ENCODE measurements around the gene TCTN3.

Gene TCTN3

GRCh38 chr10:95644901-95645300 is 48.8 kb downstream of the TCTN3 start:
- peaks cover 17 to 78% (median 40%) of the 10 kb centered on the region in 3 donors for H3K36me3 ChIP-seq
- no peak overlapping the region for H3K4me3 ChIP-seq
- TF ChIP-seq, protein P1, sequence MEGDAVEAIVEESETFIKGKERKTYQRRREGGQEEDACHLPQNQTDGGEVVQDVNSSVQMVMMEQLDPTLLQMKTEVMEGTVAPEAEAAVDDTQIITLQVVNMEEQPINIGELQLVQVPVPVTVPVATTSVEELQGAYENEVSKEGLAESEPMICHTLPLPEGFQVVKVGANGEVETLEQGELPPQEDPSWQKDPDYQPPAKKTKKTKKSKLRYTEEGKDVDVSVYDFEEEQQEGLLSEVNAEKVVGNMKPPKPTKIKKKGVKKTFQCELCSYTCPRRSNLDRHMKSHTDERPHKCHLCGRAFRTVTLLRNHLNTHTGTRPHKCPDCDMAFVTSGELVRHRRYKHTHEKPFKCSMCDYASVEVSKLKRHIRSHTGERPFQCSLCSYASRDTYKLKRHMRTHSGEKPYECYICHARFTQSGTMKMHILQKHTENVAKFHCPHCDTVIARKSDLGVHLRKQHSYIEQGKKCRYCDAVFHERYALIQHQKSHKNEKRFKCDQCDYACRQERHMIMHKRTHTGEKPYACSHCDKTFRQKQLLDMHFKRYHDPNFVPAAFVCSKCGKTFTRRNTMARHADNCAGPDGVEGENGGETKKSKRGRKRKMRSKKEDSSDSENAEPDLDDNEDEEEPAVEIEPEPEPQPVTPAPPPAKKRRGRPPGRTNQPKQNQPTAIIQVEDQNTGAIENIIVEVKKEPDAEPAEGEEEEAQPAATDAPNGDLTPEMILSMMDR (IDR thresholded peaks at IDR 0.05), result no peak
- H3K27ac ChIP-seq, result no peak overlapping the region
- intact Hi-C loops (cut with DNase I; ENCODE audit: low total_unique reads), result no loop called here
- DNase-seq, result no peak
- H3K9me3 ChIP-seq, result no peaks in the 10 kb centered on the region
- H3K4me1 ChIP-seq, result no peaks in the 10 kb centered on the region
- H3K27me3 ChIP-seq, result no peaks in the 10 kb centered on the region

GRCh38 chr10:95640891-95641315 is 52.8 kb downstream of the TCTN3 start:
- no peak for DNase-seq
- no peaks in the 10 kb centered on the region for H3K4me1 ChIP-seq
- no peaks in the 10 kb centered on the region for H3K9me3 ChIP-seq
- no peaks in the 10 kb centered on the region for H3K27me3 ChIP-seq
- H3K27ac ChIP-seq, result no peak overlapping the region
- intact Hi-C loops (cut with DNase I; ENCODE audit: low total_unique reads), result no loop called here
- no peak overlapping the region for H3K4me3 ChIP-seq
- TF ChIP-seq, protein P1 (IDR thresholded peaks at IDR 0.05), result no peak
- peaks cover 29 to 81% (median 64%) of the 10 kb centered on the region in 3 donors for H3K36me3 ChIP-seq

- TF ChIP-seq, protein P1 (IDR thresholded peaks at IDR 0.05), result no peak
- Histone ChIP-seq H3K27me3 (no peaks in the 10 kb centered on the region), H3K36me3 (peaks cover 48 to 88% (median 83%) of the 10 kb centered on the region in 3 donors), H3K27ac (no peak overlapping the region), H3K9me3 (no peaks in the 10 kb centered on the region), H3K4me3 (no peak overlapping the region), H3K4me1 (no peaks in the 10 kb centered on the region)
- DNase-seq, result no peak
- intact Hi-C loops (cut with DNase I; ENCODE audit: low total_unique reads), result no loop called here
Measured at GRCh38 chr10:95637911-95638310, 55.8 kb downstream of the TCTN3 start.

- TF ChIP-seq, protein P1 (IDR thresholded peaks at IDR 0.05), result no peak
- no peaks in the 10 kb centered on the region for H3K9me3 ChIP-seq
- no peaks in the 10 kb centered on the region for H3K4me1 ChIP-seq
- H3K27ac ChIP-seq, result no peak overlapping the region
- DNase-seq, result no peak
- intact Hi-C loops (cut with DNase I; ENCODE audit: low total_unique reads), result no loop called here
- H3K4me3 ChIP-seq, result no peak overlapping the region
- H3K27me3 ChIP-seq, result no peaks in the 10 kb centered on the region
- peaks cover 55 to 88% (median 83%) of the 10 kb centered on the region in 3 donors for H3K36me3 ChIP-seq
Measured at GRCh38 chr10:95637140-95637539, 56.6 kb downstream of the TCTN3 start.

DNA sequence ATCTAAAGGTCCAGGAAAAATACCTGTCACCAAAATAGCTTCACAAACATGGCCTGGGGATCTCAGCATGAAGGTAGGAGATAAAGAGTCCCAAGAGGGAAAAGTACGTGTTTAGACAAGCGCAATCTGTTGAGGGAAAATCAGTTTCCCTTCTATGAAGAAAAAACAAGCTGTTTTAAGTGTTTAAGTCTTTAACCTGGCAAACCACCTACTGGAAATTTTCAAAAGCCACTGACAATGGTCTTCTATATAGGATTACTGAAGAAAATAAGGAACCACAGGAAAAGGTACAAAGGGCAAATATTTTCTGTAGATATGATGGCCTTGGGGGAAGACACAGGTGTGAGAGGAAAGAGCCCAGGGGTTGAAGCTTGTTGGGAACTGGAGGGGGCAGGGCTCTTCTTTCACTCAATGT is 58.4 kb downstream of the TCTN3 start:
- intact Hi-C loops (cut with DNase I; ENCODE audit: low total_unique reads), result no loop called here
- H3K4me3 ChIP-seq, result no peak overlapping the region
- TF ChIP-seq, protein P1 (IDR thresholded peaks at IDR 0.05), result no peak
- H3K27ac ChIP-seq, result no peak overlapping the region
- no peaks in the 10 kb centered on the region for H3K9me3 ChIP-seq
- H3K4me1 ChIP-seq, result no peaks in the 10 kb centered on the region
- H3K36me3 ChIP-seq, result peaks cover 44 to 88% (median 82%) of the 10 kb centered on the region in 3 donors
- H3K27me3 ChIP-seq, result no peaks in the 10 kb centered on the region
- DNase-seq, result no peak

DNA sequence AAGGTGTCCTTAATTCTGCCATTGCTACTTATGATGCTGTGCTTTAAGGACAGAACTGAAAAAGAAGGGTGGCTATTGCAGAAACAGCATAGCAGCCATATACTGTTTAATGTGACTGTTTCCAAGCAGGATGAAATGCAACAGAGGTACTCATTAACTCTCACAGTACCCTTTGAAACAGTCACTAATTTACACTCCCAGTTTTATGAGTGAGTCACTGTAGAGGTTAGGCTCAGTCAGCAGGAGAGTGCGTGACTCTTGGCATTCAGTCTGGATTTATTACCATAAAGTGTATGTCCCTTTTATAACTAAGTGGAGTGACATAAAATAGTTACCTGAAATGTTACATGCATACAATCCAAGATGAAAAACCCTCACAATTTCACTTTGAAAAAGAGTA is 64.9 kb downstream of the TCTN3 start:
- no peaks in the 10 kb centered on the region for H3K27me3 ChIP-seq
- H3K4me3 ChIP-seq, result no peak overlapping the region
- TF ChIP-seq, protein P1 (IDR thresholded peaks at IDR 0.05), result no peak
- no peaks in the 10 kb centered on the region for H3K9me3 ChIP-seq
- H3K27ac ChIP-seq, result no peak overlapping the region
- DNase-seq, result no peak
- no peaks in the 10 kb centered on the region for H3K4me1 ChIP-seq
- intact Hi-C loops (cut with DNase I; ENCODE audit: low total_unique reads), result no loop called here
- peaks cover 56 to 93% (median 87%) of the 10 kb centered on the region in 3 donors for H3K36me3 ChIP-seq

All from tibial artery (tissue), 4 donors.